Effector memory CD8-positive, alpha-beta T cell (primary cell): Measurements from ENCODE around the gene PALM2AKAP2.

Experiments
- ATAC-seq: fragments of 150-1000 bp; cut with Tn5 transposase; replicated peaks from 2 replicates; pipeline ENCODE4 v1.10.0; 2021; ENCODE audit warnings: mild to moderate bottlenecking, moderate library complexity
- DNase-seq, 3 experiments: peaks; one replicate each; pipeline ENCODE4 v3.0.0; 2021
- H3K27ac Mint-ChIP-seq, 2 donors: one replicate each; pipeline ENCODE4 v1.8.0; 2022; ENCODE audit warnings: mild to moderate bottlenecking in 2 of 2, mixed read lengths in 2 of 2, moderate library complexity in 2 of 2
- H3K27me3 Mint-ChIP-seq, 2 donors: one replicate each; pipeline ENCODE4 v1.8.0; 2022; ENCODE audit warnings: mixed read lengths in 2 of 2
- H3K36me3 Mint-ChIP-seq: one replicate; pipeline ENCODE4 v1.8.0; 2022; ENCODE audit warnings: mild to moderate bottlenecking, moderate library complexity, mixed read lengths; ENCODE audit not compliant: insufficient read depth
- H3K4me1 Mint-ChIP-seq, 2 donors: one replicate each; pipeline ENCODE4 v1.8.0; 2022; ENCODE audit warnings: low read depth in 2 of 2, mixed read lengths in 2 of 2
- H3K4me3 Mint-ChIP-seq, 2 donors: one replicate each; pipeline ENCODE4 v1.8.0; 2022; ENCODE audit warnings: mild to moderate bottlenecking in 2 of 2, mixed read lengths in 2 of 2, moderate library complexity in 2 of 2
- H3K9me3 Mint-ChIP-seq, 2 donors: one replicate each; pipeline ENCODE4 v1.8.0; 2022; ENCODE audit warnings: mixed read lengths in 2 of 2

Gene PALM2AKAP2

GRCh38 chr9:109799141-109799540 lies 19.1 kb downstream of the PALM2AKAP2 start:
- H3K27ac Mint-ChIP-seq, result no peak overlapping the region
- no peaks in the 10 kb centered on the region for H3K36me3 Mint-ChIP-seq
- peaks cover 0 to 2% of the 10 kb centered on the region in 2 donors for H3K9me3 Mint-ChIP-seq
- DNase-seq (no peak), ATAC-seq (no peak)
- peaks cover 6 to 9% of the 10 kb centered on the region in 2 donors for H3K27me3 Mint-ChIP-seq
- no peak overlapping the region for H3K4me3 Mint-ChIP-seq
- H3K4me1 Mint-ChIP-seq, result no peaks in the 10 kb centered on the region

GRCh38 chr9:109799792-109800191 lies 19.8 kb downstream of the PALM2AKAP2 start:
- Mint-ChIP-seq H3K9me3 (peaks cover 0 to 2% of the 10 kb centered on the region in 2 donors), H3K27ac (no peak overlapping the region), H3K4me1 (no peaks in the 10 kb centered on the region), H3K4me3 (no peak overlapping the region), H3K36me3 (no peaks in the 10 kb centered on the region), H3K27me3 (peaks cover 6 to 9% of the 10 kb centered on the region in 2 donors)
- DNase-seq, result no peak
- ATAC-seq, result no peak

- Mint-ChIP-seq H3K27ac (no peak overlapping the region), H3K9me3 (peaks cover 0 to 2% of the 10 kb centered on the region in 2 donors), H3K36me3 (no peaks in the 10 kb centered on the region), H3K4me3 (no peak overlapping the region), H3K4me1 (no peaks in the 10 kb centered on the region), H3K27me3 (peaks cover 6 to 9% of the 10 kb centered on the region in 2 donors)
- ATAC-seq, result no peak
- no peak for DNase-seq
These were observed 21.5 kb downstream of the PALM2AKAP2 start for GRCh38 chr9:109801484-109801883.

- Mint-ChIP-seq H3K9me3 (peaks cover 0 to 2% of the 10 kb centered on the region in 2 donors), H3K27ac (no peak overlapping the region), H3K4me1 (no peaks in the 10 kb centered on the region), H3K27me3 (peaks cover 6 to 9% of the 10 kb centered on the region in 2 donors), H3K36me3 (no peaks in the 10 kb centered on the region), H3K4me3 (no peak overlapping the region)
- no peak for DNase-seq
- no peak for ATAC-seq
These were observed 22.5 kb downstream of the PALM2AKAP2 start for GRCh38 chr9:109802491-109802890.

GRCh38 chr9:109805050-109805449 lies 25.1 kb downstream of the PALM2AKAP2 start:
- Mint-ChIP-seq H3K36me3 (no peaks in the 10 kb centered on the region), H3K9me3 (peaks cover 0 to 2% of the 10 kb centered on the region in 2 donors), H3K27ac (no peak overlapping the region), H3K27me3 (peaks cover 6 to 12% of the 10 kb centered on the region in 2 donors), H3K4me1 (no peaks in the 10 kb centered on the region), H3K4me3 (no peak overlapping the region)
- no peak for DNase-seq
- ATAC-seq, result no peak

GRCh38 chr9:109806506-109807115 lies 26.6 kb downstream of the PALM2AKAP2 start:
- peaks cover 0 to 3% of the 10 kb centered on the region in 2 donors for H3K9me3 Mint-ChIP-seq

GRCh38 chr9:109811876-109812275 lies 31.9 kb downstream of the PALM2AKAP2 start:
- peaks cover 0 to 3% of the 10 kb centered on the region in 2 donors for H3K9me3 Mint-ChIP-seq
- H3K27me3 Mint-ChIP-seq, result peaks cover 8 to 16% of the 10 kb centered on the region in 2 donors
- no peak overlapping the region for H3K27ac Mint-ChIP-seq
- DNase-seq, result no peak
- H3K4me1 Mint-ChIP-seq, result no peaks in the 10 kb centered on the region
- no peak overlapping the region for H3K4me3 Mint-ChIP-seq
- no peaks in the 10 kb centered on the region for H3K36me3 Mint-ChIP-seq
- ATAC-seq, result no peak

More at GRCh38 chr9:109806506-109807115, 26.6 kb downstream of the PALM2AKAP2 start:
- Mint-ChIP-seq H3K27ac (no peak overlapping the region), H3K36me3 (no peaks in the 10 kb centered on the region), H3K4me1 (no peaks in the 10 kb centered on the region), H3K27me3 (peaks cover 8 to 16% of the 10 kb centered on the region in 2 donors), H3K4me3 (no peak overlapping the region)
- no peak for ATAC-seq
- DNase-seq, result no peak

- H3K9me3 Mint-ChIP-seq, result peaks cover 0 to 3% of the 10 kb centered on the region in 2 donors
- H3K36me3 Mint-ChIP-seq, result no peaks in the 10 kb centered on the region
- no peak overlapping the region for H3K27ac Mint-ChIP-seq
- ATAC-seq (no peak), DNase-seq (no peak)
- H3K4me1 Mint-ChIP-seq, result no peaks in the 10 kb centered on the region
- H3K27me3 Mint-ChIP-seq, result peaks cover 8 to 16% of the 10 kb centered on the region in 2 donors
- no peak overlapping the region for H3K4me3 Mint-ChIP-seq
These were observed 32.3 kb downstream of the PALM2AKAP2 start for GRCh38 chr9:109812331-109812730.

GRCh38 chr9:109812818-109813281 lies 32.9 kb downstream of the PALM2AKAP2 start:
- peaks cover 0 to 3% of the 10 kb centered on the region in 2 donors for H3K9me3 Mint-ChIP-seq
- H3K27me3 Mint-ChIP-seq, result peaks cover 8 to 16% of the 10 kb centered on the region in 2 donors
- no peak overlapping the region for H3K4me3 Mint-ChIP-seq
- ATAC-seq (no peak), DNase-seq (no peak)
- H3K27ac Mint-ChIP-seq, result no peak overlapping the region
- H3K36me3 Mint-ChIP-seq, result no peaks in the 10 kb centered on the region
- no peaks in the 10 kb centered on the region for H3K4me1 Mint-ChIP-seq

- H3K27me3 Mint-ChIP-seq, result peaks cover 8 to 16% of the 10 kb centered on the region in 2 donors
- peaks cover 0 to 3% of the 10 kb centered on the region in 2 donors for H3K9me3 Mint-ChIP-seq
- no peak for ATAC-seq
- DNase-seq, result no peak
- no peaks in the 10 kb centered on the region for H3K36me3 Mint-ChIP-seq
- H3K27ac Mint-ChIP-seq, result no peak overlapping the region
- H3K4me1 Mint-ChIP-seq, result no peaks in the 10 kb centered on the region
- no peak overlapping the region for H3K4me3 Mint-ChIP-seq
These were observed 33.3 kb downstream of the PALM2AKAP2 start for GRCh38 chr9:109813303-109813702.

- Mint-ChIP-seq H3K4me1 (no peaks in the 10 kb centered on the region), H3K27ac (no peak overlapping the region), H3K4me3 (no peak overlapping the region), H3K9me3 (peaks cover 0 to 3% of the 10 kb centered on the region in 2 donors), H3K27me3 (peaks cover 8 to 16% of the 10 kb centered on the region in 2 donors), H3K36me3 (no peaks in the 10 kb centered on the region)
- DNase-seq (no peak), ATAC-seq (no peak)
These were observed 33.8 kb downstream of the PALM2AKAP2 start for GRCh38 chr9:109813829-109814228.

- no peak for DNase-seq
- Mint-ChIP-seq H3K9me3 (peaks cover 0 to 2% of the 10 kb centered on the region in 2 donors), H3K36me3 (no peaks in the 10 kb centered on the region), H3K27me3 (peaks cover 7 to 8% of the 10 kb centered on the region in 2 donors), H3K4me1 (no peaks in the 10 kb centered on the region), H3K4me3 (no peak overlapping the region), H3K27ac (no peak overlapping the region)
- ATAC-seq, result no peak
These were observed 35.5 kb downstream of the PALM2AKAP2 start for GRCh38 chr9:109815366-109815947.

GRCh38 chr9:109816490-109816889 lies 36.5 kb downstream of the PALM2AKAP2 start:
- Mint-ChIP-seq H3K9me3 (no peaks in the 10 kb centered on the region), H3K4me3 (no peak overlapping the region), H3K36me3 (no peaks in the 10 kb centered on the region), H3K27me3 (no peaks in the 10 kb centered on the region), H3K4me1 (no peaks in the 10 kb centered on the region), H3K27ac (no peak overlapping the region)
- ATAC-seq (no peak), DNase-seq (no peak)
